ENCODE results near the gene GPD1. TPM values are rescaled to one million over a fixed set of nuclear protein-coding genes. Genes with fewer than 3 reads are reported as not detected.
A peak's percentile ranks its signal among the peaks of the same experiment; 100 is the strongest.
"Not testable (repeated sequence)": the region's sequence is repeated elsewhere in the genome, so short reads cannot be mapped to it uniquely, and the experiment has no call there.

The GPD1 gene
- total RNA-seq, 1 donor from 2014 or later: 32.2 TPM

DNA sequence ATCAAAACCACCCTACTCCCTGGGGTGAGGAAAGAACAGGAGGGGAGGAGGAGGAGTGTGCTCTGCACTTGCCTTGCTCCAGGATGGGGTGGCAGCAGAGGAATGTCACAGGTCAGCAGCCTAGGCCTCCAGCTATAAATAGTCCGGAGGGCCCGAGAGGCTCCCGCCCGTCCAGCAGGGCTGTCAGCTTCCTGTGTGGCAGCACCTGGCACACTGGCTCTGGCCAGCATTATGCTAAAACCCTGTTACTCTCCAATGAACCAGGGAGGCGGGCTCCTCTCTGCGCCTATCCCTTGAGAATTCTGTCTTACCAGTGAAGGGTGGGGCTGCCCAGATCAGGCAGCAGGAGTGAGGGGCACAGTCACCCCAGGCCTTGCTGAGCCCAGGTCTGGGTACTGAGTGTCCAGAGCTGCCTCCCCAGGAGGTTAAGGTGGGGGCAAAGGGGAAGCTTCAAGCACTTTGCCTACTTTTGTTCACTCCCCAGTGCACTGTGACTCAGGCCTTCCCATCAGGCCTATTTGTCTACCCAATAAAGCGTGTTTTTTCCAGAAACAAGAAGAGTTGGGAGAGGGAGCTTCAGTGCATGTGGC is 7.0 kb downstream of the GPD1 start:
- peak; percentile 72 for DNase-seq (ENCODE audit: low spot score)
- intact Hi-C loops (cut with DNase I): no loop called here
- ATAC-seq: peak; percentile 18

DNA sequence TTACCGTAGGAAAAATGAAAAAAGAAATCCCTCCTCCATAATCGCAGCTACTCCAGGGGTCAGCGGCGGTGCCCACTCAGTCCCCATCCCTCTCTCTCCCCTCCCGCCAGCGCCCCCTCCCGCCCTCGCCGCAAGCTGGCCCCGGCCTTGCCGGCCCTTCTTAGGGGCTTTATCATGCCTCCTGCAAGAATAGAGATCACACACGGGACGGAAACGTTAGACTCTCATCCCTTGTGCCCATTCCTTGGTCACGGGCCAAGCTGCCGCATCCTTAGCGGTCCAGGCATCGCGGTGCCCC is 7.5 kb downstream of the GPD1 start:
- intact Hi-C loops (cut with DNase I): no loop called here

DNA sequence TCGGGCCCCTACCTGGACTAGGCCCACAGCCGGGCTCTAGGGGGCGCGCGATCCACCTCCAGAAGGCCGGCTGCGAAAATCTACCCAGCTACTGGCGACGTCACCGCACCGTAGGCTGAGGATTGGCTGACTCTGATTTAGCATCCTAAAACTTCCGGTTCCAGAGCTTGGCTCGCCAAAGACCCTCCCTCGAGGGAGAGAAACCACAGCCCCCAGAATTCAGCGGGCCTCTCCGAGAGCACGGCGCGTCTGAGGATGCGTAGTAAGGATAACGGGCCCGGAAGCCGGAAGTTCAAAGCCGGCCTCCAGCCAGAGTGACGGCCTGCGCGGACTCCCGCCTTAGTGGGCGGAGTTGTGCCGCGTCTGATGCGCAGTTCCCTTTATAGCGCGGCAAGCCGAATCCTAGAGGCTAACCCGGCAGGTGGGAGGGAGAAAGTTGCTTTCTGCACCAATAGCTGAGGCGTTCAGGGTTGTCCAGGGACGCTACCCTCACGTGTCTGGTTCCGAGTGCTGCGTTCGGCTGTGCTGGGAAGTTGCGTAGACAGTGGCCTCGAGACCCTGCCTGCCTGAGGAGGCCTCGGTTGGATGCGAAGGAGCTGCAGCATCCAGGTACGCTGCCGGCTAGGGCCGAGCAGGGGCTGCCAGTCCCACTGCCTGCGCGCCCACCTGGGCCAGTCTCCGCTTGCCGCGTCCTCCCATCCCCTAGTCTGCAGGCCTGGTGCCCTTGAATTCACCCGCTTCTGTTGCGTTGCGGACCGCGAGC is 8.1 kb downstream of the GPD1 start, which contains the start of gene COX14:
TSS of gene COX14 (plus strand) at position 544 of the 763 bp plus-strand sequence. CDS start 7,808 bp downstream, outside the sequence.
- ATAC-seq: peak; percentile 95
- DNase-seq (ENCODE audit: low spot score): peak; percentile 99
- intact Hi-C loops (cut with DNase I): no loop called here

More for the DNA sequence above, 7.5 kb downstream of the GPD1 start:
- ATAC-seq (no peak), DNase-seq (ENCODE audit: low spot score) (no peak)

DNA sequence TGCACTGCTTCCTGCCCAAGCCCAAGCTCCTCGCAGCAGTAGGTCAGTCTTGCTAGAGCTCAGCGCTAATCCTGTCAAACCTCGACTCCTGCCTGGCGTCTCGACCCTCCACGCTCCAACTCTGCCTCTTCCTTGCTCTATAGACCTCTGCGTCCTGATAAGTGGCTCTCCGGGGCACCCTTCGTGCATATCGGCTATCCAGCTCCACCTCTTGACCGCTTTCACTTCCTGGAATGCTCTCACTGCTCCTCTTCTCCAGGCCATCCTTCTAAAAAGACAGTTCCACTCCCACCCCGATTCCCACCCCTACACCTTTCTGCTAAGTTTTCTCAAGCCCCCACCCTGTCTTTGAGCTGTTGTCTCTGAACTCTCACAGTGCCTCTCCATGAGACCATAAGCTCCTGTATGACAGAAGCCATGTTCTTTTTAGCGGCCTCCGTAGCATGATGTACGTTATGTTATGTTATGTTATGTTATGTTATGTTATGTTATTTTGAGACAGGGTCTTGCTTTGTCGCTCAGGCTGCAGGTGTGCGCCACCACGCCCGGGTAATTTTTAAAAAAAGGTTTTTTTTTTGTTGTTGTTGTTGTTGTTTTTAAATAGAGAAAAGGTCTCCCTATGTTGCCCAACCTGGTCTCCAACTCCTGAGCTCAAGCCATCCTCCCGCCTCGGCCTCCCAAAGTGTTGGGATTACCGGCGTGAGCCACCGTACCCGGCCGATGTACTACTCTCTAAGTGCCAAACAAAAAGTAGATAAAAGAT is 8.8 kb downstream of the GPD1 start:
- intact Hi-C loops (cut with DNase I): no loop called here
- ATAC-seq (no peak), DNase-seq (ENCODE audit: low spot score) (no peak)

DNA sequence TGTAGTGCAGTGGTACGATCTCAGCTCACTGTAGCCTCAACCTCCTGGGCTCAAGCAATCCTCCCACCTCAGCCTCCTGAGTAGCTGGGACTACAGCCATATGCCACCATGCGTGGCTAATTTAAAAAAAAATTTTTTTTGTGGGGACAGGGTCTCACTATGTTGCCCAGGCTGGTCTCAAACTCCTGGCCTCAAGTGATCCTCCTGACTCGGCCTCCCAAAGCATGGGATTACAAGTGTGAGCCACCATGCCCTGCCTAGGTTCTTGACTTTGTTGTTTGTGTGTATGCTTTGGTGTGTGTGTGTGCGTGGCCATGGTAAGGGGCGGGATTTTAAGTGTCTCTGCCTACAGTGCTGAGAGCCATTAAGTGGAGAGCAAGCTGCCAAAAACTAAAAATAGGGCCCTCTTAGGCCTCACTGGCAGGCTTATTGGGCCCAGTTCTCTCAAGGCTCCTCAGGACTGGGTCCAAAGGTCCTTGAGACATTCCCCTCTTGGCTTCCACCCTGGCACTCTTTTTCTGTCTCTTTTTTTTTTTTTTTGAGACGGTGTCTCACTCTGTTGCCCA is 13.3 kb downstream of the GPD1 start:
- intact Hi-C loops (cut with DNase I): no loop called here
- ATAC-seq: no peak
- no peak for DNase-seq (ENCODE audit: low spot score)

DNA sequence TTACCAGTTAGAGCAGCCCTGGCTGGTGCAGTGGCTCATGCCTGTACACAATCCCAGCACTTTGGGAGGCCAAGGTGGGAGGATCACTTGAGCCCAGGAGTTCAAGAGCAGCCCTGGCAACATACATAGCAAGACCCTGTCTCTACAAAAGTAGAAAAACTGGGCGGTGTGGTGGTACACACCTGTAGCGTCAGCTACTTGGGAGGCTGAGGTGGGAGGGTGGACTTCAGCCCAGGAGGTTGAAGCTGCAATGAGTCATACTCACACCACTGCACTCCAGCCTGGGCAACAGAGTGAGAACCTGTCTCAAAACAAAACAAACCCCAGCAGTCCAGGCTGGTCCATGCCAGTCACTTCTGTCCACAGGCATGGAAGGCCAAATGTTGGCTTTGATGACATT is 15.6 kb downstream of the GPD1 start:
- intact Hi-C loops (cut with DNase I): no loop called here
- DNase-seq (ENCODE audit: low spot score): no peak
- no peak for ATAC-seq

DNA sequence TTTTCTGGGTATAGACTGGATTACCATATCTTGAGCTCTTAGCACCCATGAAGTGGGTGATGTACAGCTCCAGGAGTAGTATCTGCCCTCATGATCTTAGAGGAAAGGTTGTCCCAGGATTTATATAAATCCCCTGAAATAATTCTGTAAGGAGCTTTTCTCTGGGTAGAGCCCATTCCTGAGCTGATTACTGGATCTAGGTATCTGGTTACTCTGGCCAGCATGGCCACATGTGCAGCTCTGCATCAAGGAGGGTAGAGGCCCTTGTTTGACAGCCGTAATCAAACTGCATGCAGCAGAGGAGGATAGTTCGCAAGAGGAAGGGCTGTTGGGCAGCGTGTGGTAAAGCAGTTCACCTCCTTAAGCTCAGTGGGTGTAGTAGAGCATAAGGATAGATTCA is 16.7 kb downstream of the GPD1 start:
- ATAC-seq: no peak
- DNase-seq (ENCODE audit: low spot score): no peak
- intact Hi-C loops (cut with DNase I): loop anchor here (5.0 kb wide), 1 partner anchor 1938 kb away; the partner anchor contains the start of gene CCDC184

DNA sequence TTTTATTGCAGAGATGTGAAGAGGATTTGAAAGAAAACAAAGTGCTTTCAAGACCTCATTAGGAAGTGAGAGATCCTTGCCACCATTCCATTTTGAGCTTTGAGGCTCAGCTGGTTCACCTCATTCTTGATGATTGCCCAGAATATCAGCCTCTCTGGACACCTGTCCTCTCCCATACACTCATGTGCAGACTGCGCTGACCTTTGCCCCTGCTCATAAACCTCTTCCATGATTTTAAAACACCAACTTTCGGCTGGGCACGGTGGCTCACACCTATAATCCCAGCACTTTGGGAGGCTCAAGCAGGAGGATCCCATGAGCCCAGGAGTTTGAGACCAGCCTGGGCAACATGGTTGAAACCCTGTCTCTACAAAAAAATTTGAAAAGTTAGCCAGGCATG is 17.1 kb downstream of the GPD1 start:
- DNase-seq (ENCODE audit: low spot score): no peak
- ATAC-seq: no peak
- intact Hi-C loops (cut with DNase I): loop anchor here (5.0 kb wide), 1 partner anchor 1939 kb away; the partner anchor contains the start of gene CCDC184

DNA sequence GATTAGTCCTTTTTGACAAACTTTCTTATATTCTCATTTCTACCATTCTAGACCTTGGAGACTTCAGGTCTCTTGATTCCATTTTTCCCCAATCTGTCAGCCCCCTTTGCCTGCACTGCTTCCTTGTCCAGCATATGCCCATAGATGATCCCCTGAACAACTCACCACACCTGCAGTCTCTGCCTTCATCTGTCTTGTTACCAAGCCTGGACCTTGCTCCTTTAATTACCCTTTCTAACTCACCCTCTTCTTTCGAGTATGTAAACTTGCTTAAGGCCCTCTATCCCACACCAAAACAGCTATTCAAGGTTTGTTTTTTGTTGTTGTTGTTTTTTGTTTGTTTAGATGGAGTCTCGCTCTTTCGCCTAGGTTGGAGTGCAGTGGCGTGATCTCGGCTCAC is 17.8 kb downstream of the GPD1 start:
- no peak for ATAC-seq
- intact Hi-C loops (cut with DNase I): loop anchor here (5.0 kb wide), 1 partner anchor 1939 kb away; the partner anchor contains the start of gene CCDC184
- DNase-seq (ENCODE audit: low spot score): no peak

DNA sequence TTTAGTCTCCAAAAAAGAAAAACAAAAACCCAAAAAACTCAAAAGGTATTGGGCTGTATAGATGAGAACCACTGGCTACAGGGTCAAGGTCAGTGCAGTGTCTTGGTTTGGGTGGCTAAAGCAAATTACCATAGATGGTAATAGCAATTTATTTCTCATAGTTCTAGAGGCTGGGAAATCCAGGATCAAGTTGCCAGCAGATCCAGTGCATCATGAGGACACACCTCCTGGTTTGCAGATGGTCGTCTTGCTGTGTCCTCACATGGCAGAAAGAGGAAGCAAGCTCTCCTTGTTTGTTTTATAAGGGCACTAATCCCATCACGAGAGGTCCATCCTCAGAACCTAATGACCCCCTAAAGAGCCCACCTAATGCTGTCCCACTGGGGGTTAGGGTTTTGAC is 19.4 kb downstream of the GPD1 start:
- DNase-seq (ENCODE audit: low spot score): no peak
- intact Hi-C loops (cut with DNase I): loop anchor here (5.0 kb wide), 1 partner anchor 1941 kb away; the partner anchor contains the start of gene CCDC184
- ATAC-seq: no peak

DNA sequence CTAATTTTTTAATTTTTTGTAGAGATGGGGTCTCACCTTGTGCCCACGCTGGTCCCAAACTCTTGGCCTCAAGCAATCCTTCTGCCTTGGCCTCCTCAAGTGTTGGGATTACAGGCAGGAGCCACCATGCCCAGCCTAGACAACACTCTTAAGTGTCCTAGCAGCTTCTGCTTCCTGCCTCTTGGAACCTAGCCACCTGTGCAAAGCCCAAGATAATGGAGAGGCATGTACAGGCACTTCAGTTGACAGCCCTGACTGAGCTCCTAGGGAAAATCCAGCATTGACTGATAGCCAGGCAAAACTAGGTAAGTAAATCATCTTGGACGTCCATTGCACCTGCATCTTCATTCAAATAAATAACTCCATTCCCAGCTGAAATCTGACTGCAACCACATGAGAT is 23.7 kb downstream of the GPD1 start:
- ATAC-seq (no peak), DNase-seq (ENCODE audit: low spot score) (no peak)
- intact Hi-C loops (cut with DNase I): no loop called here

DNA sequence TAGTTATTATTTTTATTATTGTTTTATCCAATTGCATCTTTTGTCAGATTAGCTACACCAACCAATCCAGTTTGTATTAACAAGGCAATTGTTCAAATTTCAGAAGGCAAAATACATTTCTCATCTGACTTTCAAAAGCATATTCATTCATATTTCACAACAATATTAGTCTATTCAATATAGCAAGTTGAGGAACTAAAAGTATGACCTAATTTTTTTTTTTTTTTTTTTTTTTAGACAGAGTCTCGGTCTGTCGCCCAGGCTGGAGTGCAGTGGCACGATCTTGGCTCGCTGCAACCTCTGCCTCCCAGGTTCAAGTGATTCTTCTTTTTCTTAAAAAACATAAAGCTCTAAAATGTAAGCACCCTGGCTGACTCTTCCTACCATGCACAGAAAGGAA is 25.5 kb downstream of the GPD1 start:
- DNase-seq (ENCODE audit: low spot score): no peak
- intact Hi-C loops (cut with DNase I): no loop called here
- no peak for ATAC-seq

DNA sequence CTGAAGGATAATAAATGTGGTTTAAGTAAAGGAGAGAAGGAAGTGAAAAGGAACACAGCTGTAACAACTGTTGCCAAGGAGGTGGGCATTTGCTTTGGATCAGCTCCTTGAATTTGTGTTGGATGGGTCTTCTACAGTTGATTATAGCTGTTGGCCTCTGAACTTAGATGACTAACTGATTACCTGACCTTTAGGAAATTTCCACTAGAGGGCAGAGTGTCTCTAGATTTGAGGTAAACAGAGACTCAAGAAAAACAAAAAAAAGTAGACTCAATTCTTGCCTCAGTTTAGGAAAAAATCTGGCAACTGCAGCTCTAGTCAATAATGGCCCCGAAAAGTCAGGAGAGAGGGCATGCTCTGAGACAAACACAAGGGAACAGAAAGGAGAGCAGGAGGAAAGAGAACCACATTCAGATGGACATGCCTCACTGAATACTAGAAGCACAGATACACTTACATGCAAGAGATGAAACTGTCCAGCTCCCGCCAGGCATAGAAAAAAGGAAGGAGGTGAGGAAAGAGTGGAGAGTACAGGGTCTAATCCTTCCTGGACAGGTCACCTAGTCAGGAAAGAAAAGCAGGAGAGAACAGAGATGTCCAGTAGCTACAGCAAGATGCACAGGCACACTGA is 28.8 kb downstream of the GPD1 start:
- DNase-seq (ENCODE audit: low spot score) (no peak), ATAC-seq (peak; percentile 63)
- intact Hi-C loops (cut with DNase I): no loop called here

DNA sequence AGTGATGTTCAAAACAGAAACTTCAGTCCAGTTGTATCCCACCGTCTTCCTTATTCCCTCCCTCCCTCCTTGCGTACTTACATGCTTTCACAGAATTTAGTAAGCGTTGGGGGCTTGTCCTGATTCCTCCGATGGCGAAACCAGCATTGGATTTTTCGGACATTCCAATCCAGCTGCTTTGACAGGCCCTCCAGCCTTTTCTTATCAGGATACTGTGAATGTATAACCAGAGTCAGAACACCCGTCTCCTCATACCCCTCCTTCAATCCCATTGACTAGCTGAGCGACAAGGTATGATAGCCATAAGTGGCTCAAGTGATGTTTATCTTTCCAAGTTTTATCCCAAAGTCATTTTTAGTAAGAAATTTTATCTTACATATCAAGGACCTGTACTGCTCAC is 39.2 kb downstream of the GPD1 start:
- intact Hi-C loops (cut with DNase I): no loop called here
- DNase-seq (ENCODE audit: low spot score): no peak
- no peak for ATAC-seq

DNA sequence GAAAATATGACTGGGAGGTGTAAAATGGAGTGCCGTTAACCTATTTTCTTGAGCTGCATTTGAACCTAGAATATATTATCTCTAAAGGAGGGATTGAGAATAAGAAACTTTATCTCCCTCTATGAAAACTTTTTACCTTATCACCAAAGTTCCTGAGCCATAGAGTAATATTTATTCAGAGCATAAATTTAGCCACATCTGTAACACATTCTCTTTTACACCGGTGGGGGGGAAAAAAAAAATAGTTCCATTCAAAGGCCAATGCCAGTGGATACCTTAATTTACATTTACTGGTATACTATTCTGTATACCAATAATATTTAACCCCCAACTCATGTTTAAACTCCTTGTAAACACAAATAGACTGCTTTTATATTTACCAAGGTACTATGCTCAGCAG is 41.6 kb downstream of the GPD1 start:
- intact Hi-C loops (cut with DNase I): no loop called here
- DNase-seq (ENCODE audit: low spot score) (no peak), ATAC-seq (no peak)

DNA sequence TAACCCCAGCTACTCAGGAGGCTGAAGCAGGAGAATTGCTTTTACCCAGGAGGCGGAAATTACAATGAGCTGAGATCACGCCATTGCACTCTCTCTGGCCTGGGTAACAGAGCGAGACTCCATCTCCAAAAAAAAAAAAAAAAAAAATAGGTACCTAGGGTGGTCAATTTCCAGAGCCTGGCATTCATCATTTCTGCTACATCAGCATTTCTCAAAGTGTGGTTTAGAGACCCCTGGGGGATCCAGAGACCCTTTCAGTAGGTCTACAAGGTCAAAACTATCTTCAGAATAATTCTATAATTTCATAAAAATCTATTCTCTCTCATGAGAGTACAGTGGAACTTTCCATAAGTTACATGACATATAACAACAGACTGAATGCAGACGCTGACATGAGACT is 43.5 kb downstream of the GPD1 start:
- ATAC-seq (no peak), DNase-seq (ENCODE audit: low spot score) (no peak)
- intact Hi-C loops (cut with DNase I): no loop called here

DNA sequence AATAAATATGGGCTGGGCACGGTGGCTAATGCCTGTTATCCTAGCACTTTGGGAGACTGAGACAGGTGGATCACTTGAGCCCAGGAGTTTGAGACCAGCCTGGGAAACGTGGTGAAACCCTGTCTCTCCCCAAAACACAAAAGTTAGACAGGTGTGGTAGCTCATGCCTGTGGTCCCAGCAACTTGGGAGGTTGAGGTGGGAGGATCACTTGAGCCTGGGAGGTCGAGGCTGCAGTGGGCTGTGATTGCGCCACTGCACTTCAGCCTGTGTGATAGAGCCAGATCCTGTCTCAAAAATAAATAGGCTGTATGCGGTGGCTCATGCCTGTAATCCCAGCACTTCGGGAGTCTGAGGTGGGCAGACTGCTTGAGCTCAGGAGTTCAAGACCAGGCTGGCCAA is 44.2 kb downstream of the GPD1 start:
- intact Hi-C loops (cut with DNase I); DNase-seq (ENCODE audit: low spot score); ATAC-seq: not testable (repeated sequence)

DNA sequence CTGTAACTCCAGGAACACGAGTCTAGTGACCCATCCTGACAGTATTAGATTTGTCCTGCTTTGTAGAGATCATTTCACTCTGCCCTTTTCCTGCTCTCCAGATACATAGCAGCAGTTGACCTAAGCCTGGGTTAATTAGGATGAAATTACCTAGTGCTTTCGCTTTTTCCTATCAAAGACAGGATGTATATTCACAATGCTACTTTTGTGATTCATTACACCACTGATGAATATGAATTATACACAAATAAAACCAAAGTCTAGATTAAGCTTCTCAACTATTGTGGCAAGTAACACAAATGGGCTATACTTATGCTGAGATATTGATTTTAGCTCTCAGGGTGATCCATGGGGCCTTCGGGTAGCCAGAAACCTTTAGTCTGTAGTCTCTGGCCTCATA is 45.5 kb downstream of the GPD1 start:
- no peak for DNase-seq (ENCODE audit: low spot score)
- intact Hi-C loops (cut with DNase I): no loop called here
- ATAC-seq: no peak

DNA sequence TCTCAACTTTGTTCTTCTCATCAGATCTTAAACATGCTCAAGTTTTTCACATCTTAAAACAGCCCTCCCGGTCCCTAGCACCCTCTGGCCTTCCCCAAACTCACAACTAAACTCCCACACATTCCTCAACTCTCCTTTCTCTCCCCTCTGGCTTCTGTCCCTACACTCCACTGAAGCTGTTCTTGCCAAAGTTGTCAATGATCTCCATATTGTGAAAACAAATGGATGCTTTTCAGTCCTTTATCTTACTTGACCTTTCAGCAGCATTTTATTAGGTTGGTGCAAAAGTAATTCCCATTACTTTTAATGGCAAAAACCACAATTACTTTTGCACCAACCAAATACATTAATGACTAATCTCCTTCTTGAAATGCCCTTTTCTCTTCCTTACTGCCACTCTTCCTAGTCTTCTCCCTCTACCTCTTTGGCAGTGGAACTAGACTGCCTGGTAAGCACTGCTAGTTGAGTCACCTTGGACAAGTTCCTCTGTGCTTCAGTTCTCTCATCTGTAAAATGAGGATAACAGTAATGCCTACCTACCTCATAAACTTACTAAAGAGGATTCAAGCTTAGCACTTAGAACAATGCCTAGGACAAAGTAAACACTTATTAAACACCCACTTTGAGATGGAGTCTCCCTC is 47.4 kb downstream of the GPD1 start:
- no peak for ATAC-seq

More for the DNA sequence above, 47.4 kb downstream of the GPD1 start:
- intact Hi-C loops (cut with DNase I): no loop called here
- DNase-seq (ENCODE audit: low spot score): no peak
